Stimulated activated CD8-positive, alpha-beta memory T cell treated with anti-CD3 and anti-CD28 coated beads, Interleukin-7, amount 100 ng/mL, for 4 hours (primary cell): ENCODE measurements around the gene LMNTD2.
"Not testable (repeated sequence)": the region's sequence is repeated elsewhere in the genome, so short reads cannot be mapped to it uniquely, and the experiment has no call there.

Experiments
- DNase-seq, 2 donors: peaks; one replicate each; pipeline ENCODE4 v3.0.0-alpha.2; 2020; ENCODE audit warnings: low read depth in 2 of 2

The LMNTD2 gene

GRCh38 chr11:532986-533585, 27.5 kb downstream of the LMNTD2 start:
- DNase-seq, result no peak

- no peak for DNase-seq
Observed at GRCh38 chr11:532527-532985, 28.0 kb downstream of the LMNTD2 start.

- DNase-seq, result no peak
Observed at GRCh38 chr11:531919-532526, 28.5 kb downstream of the LMNTD2 start.

- no peak for DNase-seq
Observed at GRCh38 chr11:530960-531831, 29.3 kb downstream of the LMNTD2 start.

- DNase-seq, result no peak
Observed at GRCh38 chr11:529728-530411, 30.7 kb downstream of the LMNTD2 start.

GRCh38 chr11:528815-529727, 31.5 kb downstream of the LMNTD2 start:
- DNase-seq, result no peak

GRCh38 chr11:528166-528814, 32.2 kb downstream of the LMNTD2 start:
- DNase-seq, result no peak

GRCh38 chr11:526192-526591, 34.3 kb downstream of the LMNTD2 start:
- no peak for DNase-seq

- no peak for DNase-seq
Observed at GRCh38 chr11:521177-521688, 39.3 kb downstream of the LMNTD2 start.

GRCh38 chr11:520428-521176, 39.9 kb downstream of the LMNTD2 start:
- DNase-seq, result no peak

- peak; percentile 60 to 78 for DNase-seq
Observed at GRCh38 chr11:518463-519202, 41.9 kb downstream of the LMNTD2 start.

- DNase-seq, result not testable (repeated sequence)
Observed at GRCh38 chr11:516918-517685, 43.4 kb downstream of the LMNTD2 start.

GRCh38 chr11:516400-516799, 44.1 kb downstream of the LMNTD2 start:
- no peak for DNase-seq

- DNase-seq, result no peak
Observed at GRCh38 chr11:515131-515530, 45.4 kb downstream of the LMNTD2 start.

GRCh38 chr11:514606-515005, 45.9 kb downstream of the LMNTD2 start:
- no peak for DNase-seq

GRCh38 chr11:512761-513595, 47.6 kb downstream of the LMNTD2 start:
- DNase-seq, result no peak

- no peak for DNase-seq
Observed at GRCh38 chr11:508956-509355, 51.6 kb downstream of the LMNTD2 start.
